ENCODE data around the gene EVL.

Gene EVL

DNA sequence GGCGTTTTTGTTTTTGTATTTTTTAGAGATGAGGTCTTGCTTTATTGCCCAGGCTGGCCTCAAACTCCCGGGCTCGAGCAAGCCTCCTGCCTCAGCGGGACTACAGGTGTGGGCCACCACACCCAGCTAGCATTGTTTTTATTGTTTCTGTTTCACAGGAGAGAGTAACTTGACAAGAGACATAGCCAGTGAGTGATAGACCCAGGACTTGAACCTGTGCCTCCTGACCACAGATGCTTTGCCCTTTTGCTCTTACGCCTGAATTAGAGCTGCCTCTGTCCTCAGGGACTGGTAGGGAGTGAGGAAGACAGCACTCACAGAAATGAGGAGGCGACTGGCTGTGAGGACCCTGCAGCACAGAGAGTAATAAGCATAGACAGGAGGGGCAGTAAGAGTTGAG is 2.3 kb downstream of the EVL start:
- no peak for DNase-seq (ENCODE audit: low spot score)

- DNase-seq (ENCODE audit: low spot score): no peak
These were observed 3.0 kb downstream of the EVL start for GRCh38 chr14:100067971-100068959.

- DNase-seq (ENCODE audit: low spot score): no peak
These were observed 4.1 kb downstream of the EVL start for GRCh38 chr14:100069161-100069800.

DNA sequence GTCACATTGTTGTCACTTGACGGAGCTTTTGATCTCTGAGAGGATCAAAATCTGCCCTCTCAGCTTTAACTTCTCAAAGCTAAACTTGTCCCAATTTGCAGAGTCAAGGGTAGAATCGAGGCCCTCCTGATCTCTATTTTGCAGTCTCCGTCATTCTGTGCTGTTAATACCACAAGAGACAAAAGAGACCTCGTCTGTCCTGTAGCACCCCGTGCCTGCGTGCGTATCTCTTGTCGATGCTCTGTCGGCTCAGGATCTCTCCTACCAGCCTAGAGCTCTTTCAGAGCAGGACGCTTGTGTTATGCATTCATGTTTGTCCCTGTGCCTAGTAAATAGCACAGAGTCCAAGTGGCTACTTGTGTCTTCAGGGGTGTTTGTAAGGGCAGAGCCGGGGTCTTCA is 5.1 kb downstream of the EVL start:
- no peak for DNase-seq (ENCODE audit: low spot score)

- DNase-seq (ENCODE audit: low spot score): no peak
These were observed 6.3 kb downstream of the EVL start for GRCh38 chr14:100071545-100071944.

GRCh38 chr14:100072783-100073346 is 7.6 kb downstream of the EVL start:
- peak; percentile 20 for DNase-seq (ENCODE audit: low spot score)

DNA sequence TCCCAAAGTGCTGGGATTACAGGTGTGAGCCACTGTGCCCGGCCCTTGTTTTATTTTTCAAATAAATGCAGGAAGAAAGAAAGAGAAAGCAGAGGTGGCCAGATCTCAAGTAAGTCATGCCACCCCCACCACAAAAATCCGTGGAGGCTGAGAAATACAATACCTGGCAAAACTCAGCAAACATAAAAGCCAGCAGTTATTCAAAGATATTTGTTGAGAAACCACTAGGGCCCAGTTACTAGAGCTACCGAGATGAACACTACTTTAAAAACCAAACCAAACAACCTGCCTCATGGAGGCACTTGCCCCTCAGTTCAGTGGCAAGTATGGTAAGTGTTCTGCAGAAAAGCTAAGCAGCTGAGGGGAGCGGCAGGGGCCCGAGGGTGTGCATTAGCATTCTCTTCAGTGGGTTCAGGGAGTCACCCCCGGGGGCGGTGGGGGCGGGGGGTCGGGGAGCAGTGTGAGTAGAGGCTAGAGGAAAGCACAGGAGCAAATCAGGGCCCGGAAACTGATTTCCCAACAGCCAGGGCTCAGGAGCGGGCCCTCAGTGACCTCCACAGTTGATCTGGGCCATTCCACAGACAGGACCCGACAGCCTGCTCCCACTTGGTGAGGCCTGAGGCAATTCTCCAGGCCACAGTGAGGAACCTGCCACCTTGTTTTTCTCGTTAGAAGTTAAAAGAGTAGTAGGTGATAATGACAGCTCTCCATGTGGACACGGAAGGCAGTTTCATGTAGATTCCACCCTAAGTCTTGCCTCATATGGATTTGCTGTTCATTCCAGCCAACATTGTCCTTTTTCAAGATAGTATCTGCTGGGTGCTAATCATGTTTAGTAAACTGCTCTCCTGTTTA is 8.6 kb downstream of the EVL start:
- DNase-seq (ENCODE audit: low spot score): no peak

GRCh38 chr14:100074431-100075100 is 9.3 kb downstream of the EVL start:
- DNase-seq (ENCODE audit: low spot score): no peak

GRCh38 chr14:100075681-100076080 is 10.5 kb downstream of the EVL start:
- DNase-seq (ENCODE audit: low spot score): no peak

- peak; percentile 17 for DNase-seq (ENCODE audit: low spot score)
These were observed 10.9 kb downstream of the EVL start for GRCh38 chr14:100076133-100076532.

DNA sequence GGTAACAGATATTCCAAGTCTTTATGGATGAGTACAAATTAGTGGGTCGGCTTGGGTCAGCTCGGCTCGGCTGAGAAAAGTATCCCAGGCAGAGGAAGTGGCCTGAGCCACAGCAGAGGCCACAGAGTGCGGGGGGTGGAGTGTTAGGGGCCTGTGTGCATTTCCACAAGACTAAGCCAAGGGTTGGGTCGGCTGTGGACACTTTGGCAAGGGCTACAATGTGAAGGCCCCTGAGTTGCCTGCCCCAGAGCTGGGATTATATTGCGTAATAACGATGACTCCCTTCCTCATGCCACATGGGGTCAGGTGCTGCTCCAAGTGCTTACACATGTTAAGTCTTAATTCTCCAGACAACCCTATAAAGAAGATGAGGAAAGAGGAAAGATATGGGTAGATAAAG is 11.4 kb downstream of the EVL start:
- DNase-seq (ENCODE audit: low spot score): no peak

DNA sequence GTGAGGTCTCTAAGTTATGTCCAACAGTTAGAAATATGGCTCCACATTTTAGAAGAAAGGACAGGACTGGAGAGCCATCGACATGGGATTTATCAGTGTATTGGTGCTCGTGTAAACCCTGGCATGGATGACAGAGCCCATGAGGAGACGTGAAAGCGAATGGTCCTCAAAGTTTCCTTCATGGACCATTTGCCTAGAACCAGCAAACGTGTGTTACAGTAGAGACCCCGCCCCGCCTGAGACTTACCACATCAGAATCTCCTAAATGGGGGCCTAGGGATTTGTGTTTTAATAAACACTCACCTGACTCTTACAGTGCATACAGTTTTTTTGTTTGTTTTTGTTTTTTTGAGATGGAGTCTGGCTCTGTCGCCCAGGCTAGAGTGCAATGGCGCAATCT is 12.2 kb downstream of the EVL start:
- DNase-seq (ENCODE audit: low spot score): no peak

GRCh38 chr14:100078216-100078803 is 13.1 kb downstream of the EVL start:
- no peak for DNase-seq (ENCODE audit: low spot score)

- no peak for DNase-seq (ENCODE audit: low spot score)
These were observed 13.9 kb downstream of the EVL start for GRCh38 chr14:100078997-100079725.

DNA sequence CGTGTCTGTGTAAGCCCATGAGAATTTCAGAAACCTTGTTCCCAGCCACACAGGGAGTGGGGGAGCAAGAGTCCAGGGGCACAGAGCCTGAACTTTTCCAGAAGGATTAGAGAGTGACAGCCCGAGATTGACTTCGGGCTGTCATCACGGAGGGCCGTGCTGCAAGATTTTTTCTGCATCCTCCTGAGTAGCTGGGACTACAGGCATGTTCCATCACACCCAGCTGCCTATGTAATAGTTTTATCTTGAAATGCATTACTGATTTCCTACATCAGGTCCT is 14.4 kb downstream of the EVL start:
- no peak for DNase-seq (ENCODE audit: low spot score)

DNA sequence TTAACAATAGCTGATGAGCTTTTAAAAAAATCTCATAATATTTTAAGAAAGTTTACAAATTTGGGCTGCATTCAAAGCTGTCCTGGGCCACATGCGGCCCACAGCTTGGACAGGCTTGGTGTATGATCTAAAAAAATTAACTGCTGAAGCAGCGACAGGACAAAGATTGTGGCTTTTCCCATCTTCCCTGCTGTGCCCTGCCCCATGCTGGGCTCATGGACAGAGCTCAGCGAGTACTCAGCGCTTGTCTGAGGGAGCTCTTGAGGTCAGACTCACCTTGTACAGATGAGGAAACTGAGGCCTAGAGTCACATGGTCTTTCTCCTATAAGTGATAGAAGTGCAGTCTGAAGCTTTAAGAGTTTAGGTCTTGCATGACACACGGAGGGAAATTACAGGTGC is 15.0 kb downstream of the EVL start:
- no peak for DNase-seq (ENCODE audit: low spot score)

DNA sequence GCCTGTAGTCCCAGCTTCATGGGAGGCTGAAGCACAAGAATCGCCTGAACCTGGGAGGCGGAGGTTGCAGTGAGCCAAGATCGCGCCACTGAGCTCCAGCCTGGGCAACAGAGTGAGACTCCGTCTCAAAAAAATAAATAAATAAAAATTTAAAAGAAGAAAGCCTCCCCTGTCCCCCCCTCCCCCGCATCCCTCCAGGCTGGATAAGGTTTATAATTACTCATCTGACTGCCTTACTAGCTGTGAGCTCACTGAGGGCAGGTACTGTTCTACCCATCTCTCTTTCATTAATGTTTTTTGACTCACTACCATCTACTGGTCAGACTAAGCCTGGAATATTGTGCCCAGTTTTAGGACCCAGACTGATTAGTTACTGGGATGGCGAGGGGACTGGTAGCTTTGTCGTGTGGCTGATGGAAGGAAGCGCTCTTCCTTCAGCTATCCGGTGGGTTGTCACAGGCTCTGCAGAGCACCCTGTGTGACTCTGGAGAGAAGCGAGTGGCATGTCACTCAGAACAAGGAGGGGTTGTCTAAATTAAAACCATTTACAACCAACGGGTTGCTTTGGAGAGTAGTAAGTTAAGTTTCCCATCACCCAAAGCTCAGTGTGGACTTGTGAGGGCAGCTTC is 16.9 kb downstream of the EVL start:
- DNase-seq (ENCODE audit: low spot score): no peak

DNA sequence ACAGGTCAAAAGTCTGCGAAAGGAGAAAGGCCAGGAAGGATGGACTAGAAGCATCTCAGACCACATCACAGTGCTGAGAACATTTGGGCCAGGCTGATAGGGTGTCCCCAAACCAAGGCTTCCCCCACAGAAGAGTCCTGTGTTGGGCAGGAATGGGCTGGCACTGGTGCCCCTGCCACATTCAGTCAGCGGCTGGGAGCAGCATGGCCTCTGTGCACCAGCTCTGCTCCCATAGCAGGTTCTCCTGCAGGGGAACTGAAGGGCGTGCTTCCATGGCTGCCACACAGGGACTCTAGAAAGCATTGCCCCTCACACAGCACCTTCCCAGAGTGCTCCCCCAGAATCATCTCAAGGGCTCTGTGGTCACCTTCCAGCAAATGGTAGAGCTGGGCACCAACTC is 17.5 kb downstream of the EVL start:
- no peak for DNase-seq (ENCODE audit: low spot score)

- DNase-seq (ENCODE audit: low spot score): no peak
These were observed 18.5 kb downstream of the EVL start for GRCh38 chr14:100083706-100084105.

GRCh38 chr14:100084591-100084990 is 19.4 kb downstream of the EVL start:
- DNase-seq (ENCODE audit: low spot score): no peak
